COLO668 (cell line): Measurements from ENCODE around the gene PIK3R1.
A peak's percentile ranks its signal among the peaks of the same experiment; 100 is the strongest.

Experiments
- DNase-seq: peaks from one replicate; lab custom pipeline; 2025; ENCODE audit not compliant: unreplicated experiment; lab: John Stamatoyannopoulos, UW

The PIK3R1 gene

GRCh38 chr5:68319706-68320412, 104.3 kb downstream of the PIK3R1 start:
- no peak for DNase-seq

GRCh38 chr5:68320413-68320986, 104.9 kb downstream of the PIK3R1 start:
- no peak for DNase-seq

- DNase-seq = no peak
These were observed 109.6 kb downstream of the PIK3R1 start for GRCh38 chr5:68325065-68325580.

- no peak for DNase-seq
These were observed 114.1 kb downstream of the PIK3R1 start for GRCh38 chr5:68329554-68330255.

- no peak for DNase-seq
These were observed 115.0 kb downstream of the PIK3R1 start for GRCh38 chr5:68330574-68330973.

- no peak for DNase-seq
These were observed 115.9 kb downstream of the PIK3R1 start for GRCh38 chr5:68331192-68332079.

GRCh38 chr5:68332080-68332451, 116.5 kb downstream of the PIK3R1 start:
- no peak for DNase-seq

GRCh38 chr5:68332556-68332955, 117.0 kb downstream of the PIK3R1 start:
- DNase-seq = no peak

GRCh38 chr5:68333649-68334552, 118.3 kb downstream of the PIK3R1 start:
- DNase-seq = no peak

- no peak for DNase-seq
These were observed 119.0 kb downstream of the PIK3R1 start for GRCh38 chr5:68334553-68334886.

GRCh38 chr5:68335075-68335474, 119.5 kb downstream of the PIK3R1 start:
- DNase-seq = no peak

- DNase-seq = no peak
These were observed 120.6 kb downstream of the PIK3R1 start for GRCh38 chr5:68336200-68336599.

GRCh38 chr5:68337235-68337634, 121.7 kb downstream of the PIK3R1 start:
- no peak for DNase-seq

GRCh38 chr5:68339921-68340321, 124.4 kb downstream of the PIK3R1 start:
- no peak for DNase-seq

GRCh38 chr5:68341006-68341405, 125.5 kb downstream of the PIK3R1 start:
- no peak for DNase-seq

GRCh38 chr5:68342693-68343092, 127.1 kb downstream of the PIK3R1 start:
- no peak for DNase-seq

- DNase-seq = no peak
These were observed 127.9 kb downstream of the PIK3R1 start for GRCh38 chr5:68343421-68343826.

GRCh38 chr5:68344447-68345111, 129.0 kb downstream of the PIK3R1 start:
- peak; percentile 9 for DNase-seq

GRCh38 chr5:68345171-68345570, 129.6 kb downstream of the PIK3R1 start:
- DNase-seq = no peak

GRCh38 chr5:68345582-68345981, 130.0 kb downstream of the PIK3R1 start:
- no peak for DNase-seq
